Stimulated activated CD4-positive, alpha-beta T cell treated with anti-CD3 and anti-CD28 coated beads, Interleukin-2, amount 100 ng/mL, for 4 hours (primary cell): ENCODE data around the gene EXPH5.

ENCODE experiments used
- DNase-seq: peaks from one replicate; pipeline ENCODE4 v3.0.0-alpha.2; 2020; ENCODE audit warnings: low read depth

EXPH5 gene

DNA sequence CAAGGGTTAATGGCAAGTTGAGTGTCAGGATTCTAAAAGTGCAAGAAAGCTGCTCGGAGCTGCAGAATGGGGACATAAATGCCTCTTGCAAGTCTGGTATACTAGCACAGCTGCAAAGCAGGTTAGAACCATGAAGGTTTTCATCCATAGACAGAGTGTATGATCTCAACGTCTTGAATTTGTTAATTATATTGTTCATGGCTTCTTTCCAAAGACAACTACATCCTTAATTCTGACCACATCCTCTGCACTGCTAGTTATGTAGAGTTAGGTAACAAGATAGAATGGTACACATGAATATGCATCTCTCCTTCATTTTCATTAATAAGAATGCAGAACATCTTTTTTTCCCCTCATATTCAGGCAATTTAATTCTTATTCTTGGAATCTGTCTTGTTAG lies 34.2 kb downstream of the EXPH5 start:
- DNase-seq = no peak

DNA sequence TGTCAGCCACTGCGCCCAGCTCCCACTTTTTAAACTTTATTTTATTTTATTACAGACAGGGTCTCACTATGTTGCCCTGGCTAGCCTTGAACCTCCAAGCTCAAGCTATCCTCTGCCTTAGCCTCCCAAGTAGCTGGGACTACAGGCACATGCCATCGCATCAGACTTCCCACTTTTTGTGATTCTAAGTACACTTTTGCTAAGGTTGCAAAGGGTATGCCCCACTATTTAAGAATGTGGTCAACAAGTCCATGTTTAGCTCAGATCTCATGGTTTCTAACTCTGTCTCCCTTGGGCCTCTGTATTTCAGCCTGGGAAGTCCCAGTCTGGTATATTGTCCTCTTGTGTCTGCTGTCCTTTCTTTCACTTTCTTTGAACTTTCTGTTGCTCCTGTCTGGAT lies 35.3 kb downstream of the EXPH5 start:
- DNase-seq = no peak

GRCh38 chr11:108556019-108556418 lies 37.5 kb downstream of the EXPH5 start:
- DNase-seq = no peak

- DNase-seq = no peak
These were observed 41.7 kb downstream of the EXPH5 start for GRCh38 chr11:108551651-108552462.

GRCh38 chr11:108549319-108549885 lies 44.2 kb downstream of the EXPH5 start:
- no peak for DNase-seq

- no peak for DNase-seq
These were observed 47.6 kb downstream of the EXPH5 start for GRCh38 chr11:108545909-108546501.

DNA sequence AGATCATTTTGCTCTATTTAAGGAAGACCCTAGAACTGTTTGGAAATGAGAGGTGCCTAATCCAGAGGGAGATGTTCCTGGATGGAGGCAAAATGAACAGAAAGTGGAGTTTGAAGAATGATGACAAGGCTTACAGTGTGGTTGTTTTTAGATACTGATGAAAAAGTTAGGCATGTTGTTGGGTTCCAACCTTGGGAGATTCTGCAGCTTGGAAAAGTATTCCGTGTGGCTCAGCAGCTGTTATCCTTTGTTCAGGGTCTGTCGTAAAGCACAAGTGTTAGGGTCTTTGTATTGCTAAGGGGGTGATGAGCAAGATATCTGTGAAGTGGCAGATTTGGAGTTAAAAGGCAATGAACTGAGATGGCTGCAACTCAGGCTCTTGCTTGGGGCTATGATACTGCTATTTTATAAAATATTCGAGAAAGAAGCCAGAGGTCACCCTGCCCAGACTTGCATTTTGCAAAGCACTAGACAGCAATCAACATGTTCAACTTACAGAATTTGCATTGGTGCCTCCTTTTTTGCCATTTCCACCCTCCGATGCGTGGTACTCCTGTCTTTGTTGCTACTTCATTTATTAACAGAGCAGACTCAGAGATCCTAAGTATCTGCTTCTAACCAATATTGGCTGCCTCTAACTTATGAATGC lies 50.1 kb downstream of the EXPH5 start:
- no peak for DNase-seq

- DNase-seq = no peak
These were observed 52.0 kb downstream of the EXPH5 start for GRCh38 chr11:108541531-108541930.

GRCh38 chr11:108538502-108538901 lies 55.1 kb downstream of the EXPH5 start:
- DNase-seq = no peak

GRCh38 chr11:108538022-108538424 lies 55.5 kb downstream of the EXPH5 start:
- DNase-seq = no peak

GRCh38 chr11:108536783-108537182 lies 56.8 kb downstream of the EXPH5 start:
- no peak for DNase-seq

DNA sequence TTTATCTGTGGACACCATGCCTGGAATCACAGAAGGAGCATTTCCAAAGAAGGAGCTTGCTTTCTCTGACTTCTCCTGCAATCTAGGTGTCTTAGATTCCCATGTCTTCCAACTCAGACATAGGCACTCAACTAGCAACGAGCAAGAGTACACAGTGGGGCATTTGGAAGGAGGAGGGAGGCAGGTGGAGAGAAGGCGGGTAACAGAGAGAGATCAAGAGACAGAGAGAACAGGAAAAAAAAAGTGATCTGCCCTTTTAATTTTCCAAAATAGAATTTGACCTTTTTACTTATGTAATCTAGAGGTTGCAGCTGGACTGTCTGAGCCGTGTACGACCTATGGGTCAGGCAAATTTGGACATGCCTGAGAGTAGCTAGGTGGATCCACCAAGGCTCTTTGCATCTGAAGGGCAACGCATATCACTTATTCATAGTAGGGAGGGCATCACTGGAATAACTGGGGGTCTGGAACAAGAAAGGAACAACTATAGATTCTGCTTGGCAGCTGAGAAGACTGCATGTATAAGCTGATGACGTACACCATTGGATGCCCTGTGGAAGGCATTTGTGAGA lies 58.1 kb downstream of the EXPH5 start:
- no peak for DNase-seq

GRCh38 chr11:108534274-108534882 lies 59.2 kb downstream of the EXPH5 start:
- DNase-seq = no peak

- no peak for DNase-seq
These were observed 63.1 kb downstream of the EXPH5 start for GRCh38 chr11:108530426-108530825.

DNA sequence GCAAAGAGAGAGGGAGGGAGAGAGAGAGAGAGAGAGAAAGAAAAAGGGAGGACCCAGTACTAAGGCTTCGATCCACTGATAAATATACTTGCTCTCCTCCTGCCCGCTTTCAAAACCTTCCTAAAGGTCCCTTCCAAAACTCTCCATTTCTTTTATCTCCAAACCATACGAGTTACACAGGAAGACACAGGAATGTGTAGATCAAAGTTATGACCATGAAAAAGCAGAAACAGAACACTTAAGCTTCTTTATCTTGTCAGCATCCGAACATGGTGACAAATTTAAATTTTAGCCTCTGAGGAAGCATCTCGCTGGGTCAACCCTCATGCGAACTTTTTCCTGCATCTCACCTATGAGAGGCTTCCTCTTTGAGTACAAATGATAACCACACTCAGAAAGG lies 66.2 kb downstream of the EXPH5 start:
- no peak for DNase-seq

- DNase-seq = no peak
These were observed 68.4 kb downstream of the EXPH5 start for GRCh38 chr11:108525161-108525560.

DNA sequence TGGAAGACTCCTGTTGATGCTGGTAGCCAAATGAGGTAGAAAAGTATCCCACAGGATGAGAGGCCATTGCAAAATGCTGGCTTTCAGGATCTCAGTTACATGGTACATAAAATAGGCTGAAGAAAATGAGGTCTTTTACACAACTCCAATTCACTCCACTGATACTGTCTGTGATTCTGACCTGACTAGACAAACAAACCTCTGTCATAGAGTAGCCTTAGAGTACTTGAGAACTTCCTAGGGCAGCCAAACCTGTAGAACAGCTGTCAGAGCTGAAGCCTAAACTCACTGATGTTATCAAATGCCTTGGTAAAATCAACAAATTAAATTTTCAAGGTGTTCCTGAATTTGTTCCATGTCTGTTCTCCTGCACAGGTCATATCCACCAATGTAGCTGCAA lies 69.1 kb downstream of the EXPH5 start:
- no peak for DNase-seq

GRCh38 chr11:108522318-108522717 lies 71.2 kb downstream of the EXPH5 start:
- no peak for DNase-seq

DNA sequence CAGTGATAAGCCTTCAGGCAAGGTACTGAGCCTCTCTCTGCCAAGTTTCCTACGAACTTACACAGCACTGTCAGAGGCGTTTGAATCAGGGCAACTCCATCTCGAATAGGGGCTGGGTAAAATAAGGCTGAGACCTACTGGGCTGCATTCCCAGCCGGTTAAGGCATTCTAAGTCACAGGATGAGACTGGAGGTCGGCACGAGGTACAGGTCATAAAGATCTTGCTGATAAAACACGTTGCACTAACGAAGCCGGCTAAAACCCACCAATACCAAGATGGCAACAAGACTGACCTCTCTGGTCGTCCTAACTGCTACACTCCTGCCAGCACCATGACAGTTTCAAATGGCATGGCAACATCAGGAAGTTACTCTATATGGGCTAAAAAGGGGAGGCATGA lies 75.0 kb downstream of the EXPH5 start:
- no peak for DNase-seq

DNA sequence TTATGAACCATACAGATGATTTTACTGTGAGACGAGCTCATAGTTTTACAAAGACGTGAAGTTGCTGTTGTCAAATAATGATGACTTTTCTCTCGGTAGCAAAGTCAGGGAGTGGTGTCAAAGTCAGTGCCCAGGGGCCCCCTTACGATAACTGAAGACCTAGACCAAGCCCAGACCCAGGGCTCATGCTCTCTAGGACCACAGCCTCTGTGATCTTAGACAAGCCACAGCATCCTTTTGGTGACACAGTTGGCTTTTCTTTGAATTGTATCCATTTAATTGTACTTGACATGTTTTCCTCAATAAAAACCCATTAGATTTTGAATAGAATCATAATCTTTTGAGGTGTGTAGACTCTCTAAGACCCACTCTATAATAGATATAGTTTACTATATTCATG lies 77.4 kb downstream of the EXPH5 start:
- DNase-seq = no peak

DNA sequence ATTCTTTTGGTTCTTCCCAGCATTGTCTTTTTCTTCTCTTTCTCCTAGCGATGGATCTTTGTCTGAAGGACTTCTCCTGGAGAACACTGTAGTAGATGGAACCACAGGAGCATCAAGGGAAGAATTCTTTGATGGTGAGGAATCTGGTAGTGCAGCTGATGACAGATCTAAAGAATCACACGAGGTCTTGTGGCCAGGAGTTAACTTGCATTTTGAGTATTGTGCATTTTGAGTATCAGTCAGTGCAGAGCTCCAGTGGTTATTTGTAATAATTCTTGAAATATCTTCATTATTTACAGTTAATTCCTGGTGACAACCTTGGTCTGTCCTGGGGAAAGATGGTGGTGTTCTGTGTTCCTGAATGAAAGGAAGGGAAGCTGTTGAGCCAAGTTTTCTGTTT lies 80.9 kb downstream of the EXPH5 start:
- DNase-seq = no peak

GRCh38 chr11:108511851-108512474 lies 81.6 kb downstream of the EXPH5 start:
- no peak for DNase-seq
